HEK293 (cell line): ENCODE results near the gene CDH12.

Experiments
- CTCF ChIA-PET: fragments of 350-600 bp; formaldehyde crosslinking; extraction: SDS; loops from one replicate; lab custom pipeline; 2021; ENCODE audit warnings: antibody characterized with exemption; lab: Yijun Ruan, JAX
- POLR2A ChIA-PET: fragments of 300-600 bp; formaldehyde crosslinking; extraction: SDS; loops from one replicate; lab custom pipeline; 2020; ENCODE audit warnings: antibody characterized with exemption, inconsistent platforms; lab: Yijun Ruan, JAX
- H3K27ac ChIP-seq: fragments of 200-500 bp; sonication (Bioruptor generic); 2 replicates; pipeline ENCODE4 v1.5.1; 2014; ENCODE audit warnings: low read depth, low read length, control low read depth, inconsistent platforms; ENCODE audit errors: extremely low read depth
- H3K36me3 ChIP-seq, 2 experiments: fragments of 200-500 bp in 1 of 2; sonication (Bioruptor generic) in 1 of 2; 1 replicate in 1 of 2; 2 replicates in 1 of 2; pipeline ENCODE4 v1.5.1; 2014 to 2017; ENCODE audit warnings: inconsistent platforms in 2 of 2, low read length in 2 of 2; ENCODE audit not compliant: control insufficient read depth in 2 of 2, insufficient read depth in 1 of 2
- H3K4me1 ChIP-seq: fragments of 200-500 bp; sonication (Bioruptor generic); 2 replicates; pipeline ENCODE4 v1.5.1; 2014; ENCODE audit warnings: mild to moderate bottlenecking, low read length, inconsistent platforms; ENCODE audit not compliant: control insufficient read depth, insufficient read depth
- H3K4me3 ChIP-seq: 2 replicates; pipeline ENCODE4 v1.5.1; 2011; ENCODE audit warnings: low read depth, mild to moderate bottlenecking, control low read depth, low read length, moderate library complexity
- H3K9me3 ChIP-seq: fragments of 200-500 bp; sonication (Bioruptor generic); 2 replicates; pipeline ENCODE4 v1.5.1; 2014; ENCODE audit warnings: low read depth, low read length, inconsistent platforms; ENCODE audit not compliant: control insufficient read depth, insufficient read depth
- ATF2 ChIP-seq: fragments of 450-650 bp; formaldehyde crosslinking; IDR thresholded peaks from 2 replicates; pipeline ENCODE4 v1.5.1; 2016; ENCODE audit warnings: missing biosample characterization, missing genetic modification characterization, low read depth
- GLI4 ChIP-seq: fragments of 450-650 bp; formaldehyde crosslinking; IDR thresholded peaks from 2 replicates; pipeline ENCODE4 v1.5.1; 2016; ENCODE audit warnings: missing biosample characterization, missing genetic modification characterization
- HOXC10 ChIP-seq: sonication (generic); formaldehyde crosslinking; IDR thresholded peaks from 2 replicates; pipeline ENCODE4 v1.8.1; 2023; ENCODE audit warnings: mild to moderate bottlenecking, missing genetic modification reagents
- KLF17 ChIP-seq: fragments of 450-650 bp; formaldehyde crosslinking; IDR thresholded peaks from 2 replicates; pipeline ENCODE4 v1.5.1; 2016; ENCODE audit warnings: missing biosample characterization, missing genetic modification characterization
- PRDM1 ChIP-seq: fragments of 450-650 bp; formaldehyde crosslinking; IDR thresholded peaks from 2 replicates; pipeline ENCODE4; 2016; ENCODE audit warnings: missing biosample characterization, missing genetic modification characterization
- ZBTB17 ChIP-seq: fragments of 450-650 bp; formaldehyde crosslinking; IDR thresholded peaks from 2 replicates; pipeline ENCODE4 v1.5.1; 2016; ENCODE audit warnings: missing biosample characterization, missing genetic modification characterization
- ZBTB44 ChIP-seq: fragments of 450-650 bp; IDR thresholded peaks from 2 replicates; pipeline ENCODE4 v1.5.1; 2018; ENCODE audit warnings: missing biosample characterization, mild to moderate bottlenecking, missing genetic modification characterization
- ZFP41 ChIP-seq: fragments of 450-650 bp; formaldehyde crosslinking; IDR thresholded peaks from 2 replicates; pipeline ENCODE4 v1.5.1; 2016; ENCODE audit warnings: missing biosample characterization, missing genetic modification characterization, borderline replicate concordance
- ZNF121 ChIP-seq: fragments of 450-650 bp; formaldehyde crosslinking; IDR thresholded peaks from 2 replicates; pipeline ENCODE4 v1.5.1; 2016; ENCODE audit warnings: missing biosample characterization, missing genetic modification characterization
- ZNF155 ChIP-seq: fragments of 450-650 bp; formaldehyde crosslinking; IDR thresholded peaks from 2 replicates; pipeline ENCODE4 v1.5.1; 2016; ENCODE audit warnings: missing biosample characterization, missing genetic modification characterization
- ZNF19 ChIP-seq: fragments of 450-650 bp; formaldehyde crosslinking; IDR thresholded peaks from 2 replicates; pipeline ENCODE4; 2016; ENCODE audit warnings: missing biosample characterization, missing genetic modification characterization, low read depth
- ZNF302 ChIP-seq: fragments of 450-650 bp; formaldehyde crosslinking; IDR thresholded peaks from 2 replicates; pipeline ENCODE4 v1.5.1; 2016; ENCODE audit warnings: missing biosample characterization, missing genetic modification characterization, low read depth
- ZNF354C ChIP-seq: fragments of 450-650 bp; formaldehyde crosslinking; IDR thresholded peaks from 2 replicates; pipeline ENCODE4 v1.5.1; 2016; ENCODE audit warnings: missing biosample characterization, missing genetic modification characterization, low read depth, borderline replicate concordance
- ZNF37A ChIP-seq: fragments of 450-650 bp; IDR thresholded peaks from 2 replicates; pipeline ENCODE4 v1.5.1; 2018; ENCODE audit warnings: missing biosample characterization, missing genetic modification characterization
- ZNF426 ChIP-seq: fragments of 450-650 bp; formaldehyde crosslinking; IDR thresholded peaks from 2 replicates; pipeline ENCODE4 v1.5.1; 2017; ENCODE audit warnings: missing biosample characterization, missing genetic modification characterization, mild to moderate bottlenecking, inconsistent platforms, moderate library complexity
- ZNF514 ChIP-seq: fragments of 450-650 bp; formaldehyde crosslinking; IDR thresholded peaks from 2 replicates; pipeline ENCODE4 v1.5.1; 2016; ENCODE audit warnings: missing biosample characterization, missing genetic modification characterization
- ZNF544 ChIP-seq: fragments of 450-650 bp; formaldehyde crosslinking; IDR thresholded peaks from 2 replicates; pipeline ENCODE4 v1.5.0; 2017; ENCODE audit warnings: missing biosample characterization, missing genetic modification characterization
- ZNF623 ChIP-seq: fragments of 450-650 bp; formaldehyde crosslinking; IDR thresholded peaks from 2 replicates; pipeline ENCODE4 v1.5.1; 2016; ENCODE audit warnings: missing biosample characterization, missing genetic modification characterization
- ZNF692 ChIP-seq: fragments of 450-650 bp; formaldehyde crosslinking; IDR thresholded peaks from 2 replicates; pipeline ENCODE4 v1.5.1; 2016; ENCODE audit warnings: missing biosample characterization, missing genetic modification characterization
- ZNF76 ChIP-seq: fragments of 450-650 bp; formaldehyde crosslinking; IDR thresholded peaks from 2 replicates; pipeline ENCODE4; 2016; ENCODE audit warnings: low read depth, missing biosample characterization, missing genetic modification characterization, borderline replicate concordance
- ZNF776 ChIP-seq: fragments of 450-650 bp; formaldehyde crosslinking; IDR thresholded peaks from 2 replicates; pipeline ENCODE4 v1.5.0; 2017; ENCODE audit warnings: missing biosample characterization, missing genetic modification characterization, borderline replicate concordance
- ZNF843 ChIP-seq: fragments of 450-650 bp; formaldehyde crosslinking; IDR thresholded peaks from 2 replicates; pipeline ENCODE4 v1.5.1; 2016; ENCODE audit warnings: missing biosample characterization, missing genetic modification characterization

CDH12 gene

GRCh38 chr5:22614486-22615094, 238.6 kb downstream of the CDH12 start:
- POLR2A ChIA-PET = no interaction called here
- H3K27ac ChIP-seq = no peak overlapping the region
- CTCF ChIA-PET = no interaction called here
- H3K4me3 ChIP-seq = no peak overlapping the region
- H3K9me3 ChIP-seq = no peaks in the 10 kb centered on the region
- no peaks in the 10 kb centered on the region for H3K4me1 ChIP-seq
- TF ChIP-seq ZNF155 (tag by site-specific recombination) (no peak), ZNF76 (no peak), ZNF121 (tag by site-specific recombination) (no peak), ZNF354C (tag by site-specific recombination) (no peak), ZNF776 (tag by site-specific recombination) (no peak), ZNF302 (no peak), ATF2 (tag by site-specific recombination) (no peak), ZNF426 (tag by site-specific recombination) (no peak), ZNF843 (tag by site-specific recombination) (no peak)
- no peaks in the 10 kb centered on the region for H3K36me3 ChIP-seq

- Histone ChIP-seq H3K27ac (no peak overlapping the region), H3K4me3 (no peak overlapping the region)
- TF ChIP-seq ZNF544 (tag by site-specific recombination) (no peak), HOXC10 (CRISPR knock-in tag) (no peak), KLF17 (tag by site-specific recombination) (no peak), ZBTB44 (tag by site-specific recombination) (no peak), PRDM1 (no peak), ZBTB17 (tag by site-specific recombination) (no peak), ZNF623 (tag by site-specific recombination) (no peak), ZNF692 (no peak), ZFP41 (tag by site-specific recombination) (no peak), GLI4 (tag by site-specific recombination) (no peak), ZNF514 (tag by site-specific recombination) (no peak), ZNF19 (tag by site-specific recombination) (no peak), ZNF776 (tag by site-specific recombination) (no peak), ZNF37A (no peak)
- TF ChIP-seq, all 188 proteins: peak for 0
- Histone ChIP-seq H3K36me3 (no peaks in the 10 kb centered on the region), H3K4me1 (no peaks in the 10 kb centered on the region), H3K9me3 (no peaks in the 10 kb centered on the region)
- ChIA-PET POLR2A (no interaction called here), CTCF (interaction anchor here (0.6 kb wide), 2 partner anchors 323 to 1798 kb away, joined by 3 to 4 read pairs; no protein-coding TSS in a partner anchor)
These were observed 240.2 kb downstream of the CDH12 start for GRCh38 chr5:22612928-22613327.
